ENCODE results near the gene SPNS1.

SPNS1 gene

GRCh38 chr16:28943281-28943680, 31.3 kb upstream of the SPNS1 start:
- Histone ChIP-seq H2BK15ac (replicated peaks; ENCODE audit: low read depth) (no peak overlapping the region), H3K27me3 (ENCODE audit: insufficient read depth, low read length, poor library complexity) (no peaks in the 10 kb centered on the region), H3K56ac (ENCODE audit: low read length) (no peak overlapping the region), H3K9ac (ENCODE audit: low read length) (no peak overlapping the region), H3K79me1 (ENCODE audit: low read length) (no peaks in the 10 kb centered on the region), H4K5ac (ENCODE audit: low read length) (no peak overlapping the region), H3K4ac (ENCODE audit: low read depth, low read length) (no peak overlapping the region), H3K18ac (ENCODE audit: low read length) (no peak overlapping the region), H4K8ac (ENCODE audit: low read depth, low read length) (no peak overlapping the region), H3K36me3 (ENCODE audit: control insufficient read depth, insufficient read depth, low read length) (no peaks in the 10 kb centered on the region), H3K4me2 (ENCODE audit: low read length) (no peak overlapping the region), H3K4me3 (ENCODE audit: low read length) (no peak overlapping the region), H3K27ac (ENCODE audit: low read depth, low read length) (no peak overlapping the region), H2AK5ac (ENCODE audit: low read length) (no peak overlapping the region), H3K23ac (ENCODE audit: low read length) (no peak overlapping the region), H3K4me1 (ENCODE audit: control insufficient read depth, low read depth, low read length) (no peaks in the 10 kb centered on the region), H3K79me2 (ENCODE audit: control insufficient read depth, insufficient read depth, low read length) (no peaks in the 10 kb centered on the region), H2BK5ac (ENCODE audit: low read length) (no peak overlapping the region), H2BK120ac (ENCODE audit: low read depth, low read length) (no peak overlapping the region)
- no peak for DNase-seq

- WGBS (ENCODE audit: extremely low coverage, insufficient coverage, low lambda C conversion rate): no CpG with 5 or more reads among the region's 4 CpGs
- H3K4ac ChIP-seq (ENCODE audit: low read depth, low read length): no peak overlapping the region
- H2BK5ac ChIP-seq (ENCODE audit: low read length): no peak overlapping the region
- no peak overlapping the region for H2BK120ac ChIP-seq (ENCODE audit: low read depth, low read length)
- no peak overlapping the region for H3K18ac ChIP-seq (ENCODE audit: low read length)
- no peaks in the 10 kb centered on the region for H3K4me1 ChIP-seq (ENCODE audit: control insufficient read depth, low read depth, low read length)
- H3K9ac ChIP-seq (ENCODE audit: low read length): no peak overlapping the region
- no peak overlapping the region for H3K4me3 ChIP-seq (ENCODE audit: low read length)
- no peak for DNase-seq
- H4K8ac ChIP-seq (ENCODE audit: low read depth, low read length): no peak overlapping the region
- H3K79me1 ChIP-seq (ENCODE audit: low read length): peaks cover 3% of the 10 kb centered on the region
- H2AK5ac ChIP-seq (ENCODE audit: low read length): no peak overlapping the region
- no peak overlapping the region for H2BK15ac ChIP-seq (replicated peaks; ENCODE audit: low read depth)
- H3K27ac ChIP-seq (ENCODE audit: low read depth, low read length): no peak overlapping the region
- H3K36me3 ChIP-seq (ENCODE audit: control insufficient read depth, insufficient read depth, low read length): no peaks in the 10 kb centered on the region
- H4K5ac ChIP-seq (ENCODE audit: low read length): no peak overlapping the region
- no peaks in the 10 kb centered on the region for H3K27me3 ChIP-seq (ENCODE audit: insufficient read depth, low read length, poor library complexity)
- no peak overlapping the region for H3K56ac ChIP-seq (ENCODE audit: low read length)
- no peak overlapping the region for H3K4me2 ChIP-seq (ENCODE audit: low read length)
- no peak overlapping the region for H3K23ac ChIP-seq (ENCODE audit: low read length)
- peaks cover 5% of the 10 kb centered on the region for H3K79me2 ChIP-seq (ENCODE audit: control insufficient read depth, insufficient read depth, low read length)
These were observed 27.9 kb upstream of the SPNS1 start for GRCh38 chr16:28946681-28947080.

GRCh38 chr16:28950648-28951409, 23.7 kb upstream of the SPNS1 start, which contains the start of gene NFATC2IP:
NFATC2IP (plus strand) TSS chr16:28950937; CDS start chr16:28951012, 75 bp downstream.
- Histone ChIP-seq H4K8ac (ENCODE audit: low read depth, low read length) (no peak within 1 kb of the TSS), H3K56ac (ENCODE audit: low read length) (peak within 1 kb of the TSS; percentile 91), H3K4ac (ENCODE audit: low read depth, low read length) (peak within 1 kb of the TSS; percentile 58), H3K36me3 (ENCODE audit: control insufficient read depth, insufficient read depth, low read length) (peaks cover 6% of the 10 kb centered on the region), H3K23ac (ENCODE audit: low read length) (peak within 1 kb of the TSS; percentile 15), H3K4me1 (ENCODE audit: control insufficient read depth, low read depth, low read length) (peaks cover 2% of the 10 kb centered on the region), H3K27ac (ENCODE audit: low read depth, low read length) (peak within 1 kb of the TSS; percentile 39), H3K18ac (ENCODE audit: low read length) (peak within 1 kb of the TSS; percentile 91), H2BK5ac (ENCODE audit: low read length) (no peak within 1 kb of the TSS), H3K4me2 (ENCODE audit: low read length) (peak within 1 kb of the TSS; percentile 42), H3K9ac (ENCODE audit: low read length) (peak within 1 kb of the TSS; percentile 88), H3K27me3 (ENCODE audit: insufficient read depth, low read length, poor library complexity) (no peaks in the 10 kb centered on the region), H3K4me3 (ENCODE audit: low read length) (peak within 1 kb of the TSS; percentile 79), H2BK15ac (replicated peaks; ENCODE audit: low read depth) (no peak within 1 kb of the TSS), H2BK120ac (ENCODE audit: low read depth, low read length) (peak within 1 kb of the TSS; percentile 82), H2AK5ac (ENCODE audit: low read length) (no peak within 1 kb of the TSS), H3K79me1 (ENCODE audit: low read length) (peaks cover 6% of the 10 kb centered on the region), H4K5ac (ENCODE audit: low read length) (no peak within 1 kb of the TSS), H3K79me2 (ENCODE audit: control insufficient read depth, insufficient read depth, low read length) (peaks cover 11% of the 10 kb centered on the region)
- no CpG with 5 or more reads among the region's 79 CpGs for WGBS (ENCODE audit: extremely low coverage, insufficient coverage, low lambda C conversion rate)
- peak; percentile 100 for DNase-seq

- peaks cover 2% of the 10 kb centered on the region for H3K4me1 ChIP-seq (ENCODE audit: control insufficient read depth, low read depth, low read length)
- peak; percentile 22 for DNase-seq
- no CpG with 5 or more reads among the region's 17 CpGs for WGBS (ENCODE audit: extremely low coverage, insufficient coverage, low lambda C conversion rate)
These were observed 23.1 kb upstream of the SPNS1 start for GRCh38 chr16:28951410-28951943.

GRCh38 chr16:28958216-28958615, 16.4 kb upstream of the SPNS1 start:
- H2BK5ac ChIP-seq (ENCODE audit: low read length): no peak overlapping the region
- no peak overlapping the region for H3K9ac ChIP-seq (ENCODE audit: low read length)
- no peak overlapping the region for H2AK5ac ChIP-seq (ENCODE audit: low read length)
- WGBS (ENCODE audit: extremely low coverage, insufficient coverage, low lambda C conversion rate): no CpG with 5 or more reads among the region's 9 CpGs
- H3K27ac ChIP-seq (ENCODE audit: low read depth, low read length): no peak overlapping the region
- H4K8ac ChIP-seq (ENCODE audit: low read depth, low read length): no peak overlapping the region
- no peak overlapping the region for H4K5ac ChIP-seq (ENCODE audit: low read length)
- H2BK120ac ChIP-seq (ENCODE audit: low read depth, low read length): no peak overlapping the region
- no peak overlapping the region for H3K4me2 ChIP-seq (ENCODE audit: low read length)
- no peak overlapping the region for H2BK15ac ChIP-seq (replicated peaks; ENCODE audit: low read depth)
- H3K18ac ChIP-seq (ENCODE audit: low read length): no peak overlapping the region
- H3K4me1 ChIP-seq (ENCODE audit: control insufficient read depth, low read depth, low read length): no peaks in the 10 kb centered on the region
- H3K79me1 ChIP-seq (ENCODE audit: low read length): peaks cover 4% of the 10 kb centered on the region
- peaks cover 21% of the 10 kb centered on the region for H3K36me3 ChIP-seq (ENCODE audit: control insufficient read depth, insufficient read depth, low read length)
- no peak overlapping the region for H3K4me3 ChIP-seq (ENCODE audit: low read length)
- no peak overlapping the region for H3K23ac ChIP-seq (ENCODE audit: low read length)
- DNase-seq: no peak
- no peaks in the 10 kb centered on the region for H3K79me2 ChIP-seq (ENCODE audit: control insufficient read depth, insufficient read depth, low read length)
- H3K4ac ChIP-seq (ENCODE audit: low read depth, low read length): no peak overlapping the region
- H3K56ac ChIP-seq (ENCODE audit: low read length): no peak overlapping the region
- no peaks in the 10 kb centered on the region for H3K27me3 ChIP-seq (ENCODE audit: insufficient read depth, low read length, poor library complexity)

More at GRCh38 chr16:28951410-28951943, 23.1 kb upstream of the SPNS1 start:
- Histone ChIP-seq H3K36me3 (ENCODE audit: control insufficient read depth, insufficient read depth, low read length) (peaks cover 10% of the 10 kb centered on the region), H4K8ac (ENCODE audit: low read depth, low read length) (no peak overlapping the region), H3K27me3 (ENCODE audit: insufficient read depth, low read length, poor library complexity) (no peaks in the 10 kb centered on the region), H2BK15ac (replicated peaks; ENCODE audit: low read depth) (no peak overlapping the region), H4K5ac (ENCODE audit: low read length) (no peak overlapping the region), H3K27ac (ENCODE audit: low read depth, low read length) (peak overlapping the region; percentile 15), H3K4me2 (ENCODE audit: low read length) (peak overlapping the region; percentile 42), H3K56ac (ENCODE audit: low read length) (peak overlapping the region; percentile 91), H3K23ac (ENCODE audit: low read length) (peak overlapping the region; percentile 15), H2BK120ac (ENCODE audit: low read depth, low read length) (no peak overlapping the region), H3K9ac (ENCODE audit: low read length) (peak overlapping the region; percentile 88), H3K79me1 (ENCODE audit: low read length) (peaks cover 6% of the 10 kb centered on the region), H3K79me2 (ENCODE audit: control insufficient read depth, insufficient read depth, low read length) (peaks cover 11% of the 10 kb centered on the region), H2AK5ac (ENCODE audit: low read length) (no peak overlapping the region), H2BK5ac (ENCODE audit: low read length) (no peak overlapping the region), H3K4me3 (ENCODE audit: low read length) (peak overlapping the region; percentile 79), H3K4ac (ENCODE audit: low read depth, low read length) (peak overlapping the region; percentile 58), H3K18ac (ENCODE audit: low read length) (peak overlapping the region; percentile 91)
